PC-3 (cell line): ENCODE data around the gene TMEM82. TPM values are rescaled to one million over a fixed set of nuclear protein-coding genes. Genes with fewer than 3 reads are reported as not detected.

Source experiments
- ATAC-seq: fragments of 200-7000 bp; cut with Tn5 transposase; 2 replicates; pipeline ENCODE4 v1.9.1; 2020; ENCODE audit warnings: mild to moderate bottlenecking, moderate library complexity
- BruUV-seq: library from RNA; stranded (reverse); fragments of 400-500 nt; replicated peaks from 2 replicates; lab custom pipeline; 2021; lab: Mats Ljungman, UMichigan
- CTCF ChIA-PET: fragments of 300-600 bp; sonication (Branson Sonifier 250); formaldehyde crosslinking; loops from one replicate; lab custom pipeline; 2022; ENCODE audit warnings: antibody characterized with exemption; lab: Charles Lee
- POLR2A ChIA-PET: fragments of 300-600 bp; sonication (Branson Sonifier 250); formaldehyde crosslinking; loops from one replicate; lab custom pipeline; 2022; ENCODE audit warnings: antibody characterized with exemption; ENCODE audit not compliant: unreplicated experiment; lab: Charles Lee
- DNase-seq: peaks from one replicate; pipeline ENCODE4 v3.0.0-alpha.2; 2015
- H2AFZ ChIP-seq: fragments of 300-600 bp; sonication (generic); 2 replicates; pipeline ENCODE4 v1.6.0; 2016; ENCODE audit warnings: antibody characterized with exemption, low read length
- H3F3A ChIP-seq: fragments of 300-600 bp; sonication (generic); one replicate; pipeline ENCODE4 v1.6.0; 2017; ENCODE audit warnings: antibody characterized with exemption, low read length, control low read depth, mild to moderate bottlenecking; ENCODE audit not compliant: unreplicated experiment
- H3K27ac ChIP-seq: fragments of 300-600 bp; sonication (generic); 2 replicates; pipeline ENCODE4 v1.5.1; 2016; ENCODE audit warnings: mild to moderate bottlenecking, low read length
- H3K27me3 ChIP-seq: fragments of 300-600 bp; sonication (generic); 2 replicates; pipeline ENCODE4 v1.6.1; 2016; ENCODE audit warnings: low read length, mixed read lengths
- H3K36me3 ChIP-seq: fragments of 300-600 bp; sonication (generic); 2 replicates; pipeline ENCODE4 v1.6.1; 2016; ENCODE audit warnings: low read depth, mixed run types, low read length, mixed read lengths
- H3K4me1 ChIP-seq: fragments of 300-600 bp; sonication (generic); 2 replicates; pipeline ENCODE4 v1.5.1; 2016; ENCODE audit warnings: low read length; ENCODE audit not compliant: insufficient read depth
- H3K4me2 ChIP-seq: fragments of 300-600 bp; sonication (generic); 2 replicates; pipeline ENCODE4 v1.6.0; 2016; ENCODE audit warnings: low read length
- H3K4me3 ChIP-seq: fragments of 300-600 bp; sonication (generic); 2 replicates; pipeline ENCODE4 v1.5.1; 2016; ENCODE audit warnings: mild to moderate bottlenecking, low read length, mixed read lengths
- H3K79me2 ChIP-seq: fragments of 300-600 bp; sonication (generic); 2 replicates; pipeline ENCODE4 v1.6.1; 2017; ENCODE audit warnings: low read length, mixed read lengths
- H3K9ac ChIP-seq: fragments of 300-600 bp; sonication (generic); 2 replicates; pipeline ENCODE4 v1.6.0; 2016; ENCODE audit warnings: mild to moderate bottlenecking, low read length
- H3K9me2 ChIP-seq: fragments of 300-600 bp; sonication (generic); replicated peaks from 2 replicates; pipeline ENCODE4 v1.6.1; 2016; ENCODE audit warnings: mixed run types, low read length, mixed read lengths
- H3K9me3 ChIP-seq: fragments of 300-600 bp; sonication (generic); 2 replicates; pipeline ENCODE4 v1.6.1; 2016; ENCODE audit warnings: low read length, mixed read lengths
- H4K20me1 ChIP-seq: fragments of 300-600 bp; sonication (generic); 2 replicates; pipeline ENCODE4 v1.6.1; 2016; ENCODE audit warnings: low read length, mixed read lengths
- EZH2 ChIP-seq: fragments of 300-600 bp; sonication (generic); IDR thresholded peaks from one replicate; pipeline ENCODE4 v1.6.1; 2017; ENCODE audit warnings: antibody characterized with exemption, mild to moderate bottlenecking, low read length; ENCODE audit not compliant: unreplicated experiment
- EZH2phosphoT487 ChIP-seq: fragments of 300-600 bp; sonication (generic); IDR thresholded peaks from 2 replicates; pipeline ENCODE4 v1.6.1; 2018; ENCODE audit warnings: mild to moderate bottlenecking, antibody characterized with exemption, low read length, borderline replicate concordance
- intact Hi-C: fragments of 100-400 bp; cut with micrococcal nuclease; formaldehyde crosslinking; loops from 2 replicates; pipeline ENCODE4 v1.9.0; 2023
- total RNA-seq: library from RNA; depleted of rRNA; stranded (reverse); fragments of >200 nt; gene quantifications from 2 replicates; pipeline ENCODE4 v1.2.3, GENCODE V29; 2014
- TF ChIP-seq, protein P1 (sequence below): fragments of 300-600 bp; sonication (generic); conservative IDR thresholded peaks from 2 replicates; pipeline ENCODE4 v1.5.1; 2017; ENCODE audit warnings: antibody characterized with exemption, low read depth, mild to moderate bottlenecking, low read length

TMEM82 gene
- total RNA-seq, 1 experiment from 2014 or later = not detected

DNA sequence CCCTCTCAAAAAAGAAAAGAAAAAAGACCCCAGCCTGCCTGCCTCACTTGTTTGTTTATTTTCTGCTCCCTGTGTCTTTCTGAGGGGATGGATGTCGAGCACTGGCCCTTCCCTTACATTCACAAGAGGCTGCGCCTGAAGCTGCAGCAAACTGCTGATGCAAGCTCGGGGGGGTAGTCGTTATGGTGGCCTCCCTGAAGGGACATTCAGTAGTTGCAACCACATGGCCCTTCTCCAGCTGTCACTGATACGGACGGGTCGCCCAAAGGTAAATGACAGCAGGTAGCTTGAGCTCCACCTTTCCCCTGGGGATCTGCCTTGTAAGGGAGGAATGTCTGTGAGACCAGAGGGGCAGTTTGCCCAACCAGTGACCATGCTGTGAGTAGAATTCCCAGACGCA, 40.5 kb upstream of the TMEM82 start:
- Histone ChIP-seq H3K79me2 (peaks cover 12% of the 10 kb centered on the region; the same call in 1 of the 2 replicates), H3K4me1 (no peaks in the 10 kb centered on the region), H2AFZ (no peak overlapping the region), H3K4me2 (no peak overlapping the region), H3K4me3 (no peak overlapping the region), H3K9me2 (no peaks in the 10 kb centered on the region), H3K9me3 (no peaks in the 10 kb centered on the region), H3F3A (no peaks in the 10 kb centered on the region), H3K9ac (no peak overlapping the region), H3K27me3 (no peaks in the 10 kb centered on the region), H3K27ac (no peak overlapping the region), H3K36me3 (no peaks in the 10 kb centered on the region), H4K20me1 (no peaks in the 10 kb centered on the region)
- BruUV-seq = no TSS peak
- intact Hi-C loops = no loop called here
- ChIA-PET CTCF (no interaction called here), POLR2A (no interaction called here)
- ATAC-seq (no peak), DNase-seq (no peak)
- TF ChIP-seq, protein P1, sequence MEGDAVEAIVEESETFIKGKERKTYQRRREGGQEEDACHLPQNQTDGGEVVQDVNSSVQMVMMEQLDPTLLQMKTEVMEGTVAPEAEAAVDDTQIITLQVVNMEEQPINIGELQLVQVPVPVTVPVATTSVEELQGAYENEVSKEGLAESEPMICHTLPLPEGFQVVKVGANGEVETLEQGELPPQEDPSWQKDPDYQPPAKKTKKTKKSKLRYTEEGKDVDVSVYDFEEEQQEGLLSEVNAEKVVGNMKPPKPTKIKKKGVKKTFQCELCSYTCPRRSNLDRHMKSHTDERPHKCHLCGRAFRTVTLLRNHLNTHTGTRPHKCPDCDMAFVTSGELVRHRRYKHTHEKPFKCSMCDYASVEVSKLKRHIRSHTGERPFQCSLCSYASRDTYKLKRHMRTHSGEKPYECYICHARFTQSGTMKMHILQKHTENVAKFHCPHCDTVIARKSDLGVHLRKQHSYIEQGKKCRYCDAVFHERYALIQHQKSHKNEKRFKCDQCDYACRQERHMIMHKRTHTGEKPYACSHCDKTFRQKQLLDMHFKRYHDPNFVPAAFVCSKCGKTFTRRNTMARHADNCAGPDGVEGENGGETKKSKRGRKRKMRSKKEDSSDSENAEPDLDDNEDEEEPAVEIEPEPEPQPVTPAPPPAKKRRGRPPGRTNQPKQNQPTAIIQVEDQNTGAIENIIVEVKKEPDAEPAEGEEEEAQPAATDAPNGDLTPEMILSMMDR = no peak
- TF ChIP-seq EZH2 (no peak), EZH2phosphoT487 (no peak)

- H3K9me3 ChIP-seq = no peaks in the 10 kb centered on the region
- POLR2A ChIA-PET = no interaction called here
- TF ChIP-seq EZH2phosphoT487 (no peak), EZH2 (no peak)
- TF ChIP-seq, protein P1 = peak; percentile 42; the same call in 1 of the 2 replicates
- intact Hi-C loops = no loop called here
- no peaks in the 10 kb centered on the region for H3F3A ChIP-seq
- BruUV-seq = no TSS peak
- H3K9ac ChIP-seq = no peak overlapping the region
- ATAC-seq (peak; percentile 42), DNase-seq (no peak)
- no peaks in the 10 kb centered on the region for H3K4me1 ChIP-seq
- no peak overlapping the region for H3K27ac ChIP-seq
- no peak overlapping the region for H2AFZ ChIP-seq
- H3K36me3 ChIP-seq = no peaks in the 10 kb centered on the region
- CTCF ChIA-PET = no interaction called here
- H3K4me2 ChIP-seq = no peak overlapping the region
- peaks cover 18% of the 10 kb centered on the region for H3K79me2 ChIP-seq
- H3K27me3 ChIP-seq = no peaks in the 10 kb centered on the region
- no peaks in the 10 kb centered on the region for H4K20me1 ChIP-seq
- no peaks in the 10 kb centered on the region for H3K9me2 ChIP-seq
- H3K4me3 ChIP-seq = no peak overlapping the region
Measured at GRCh38 chr1:15702722-15703550, 39.4 kb upstream of the TMEM82 start.

- Histone ChIP-seq H3F3A (no peaks in the 10 kb centered on the region), H3K36me3 (no peaks in the 10 kb centered on the region), H3K9me3 (no peaks in the 10 kb centered on the region), H3K9ac (no peak overlapping the region), H2AFZ (no peak overlapping the region), H4K20me1 (no peaks in the 10 kb centered on the region), H3K4me3 (no peak overlapping the region), H3K27ac (no peak overlapping the region), H3K4me1 (no peaks in the 10 kb centered on the region; the same call in 1 of the 2 replicates), H3K27me3 (no peaks in the 10 kb centered on the region), H3K9me2 (no peaks in the 10 kb centered on the region), H3K79me2 (peaks cover 18% of the 10 kb centered on the region), H3K4me2 (no peak overlapping the region)
- POLR2A ChIA-PET = interaction anchor here (0.6 kb wide), 1 partner anchor 38 kb away, joined by 3 read pairs; no protein-coding TSS in a partner anchor
- CTCF ChIA-PET = no interaction called here
- TF ChIP-seq EZH2 (no peak), EZH2phosphoT487 (no peak)
- TF ChIP-seq, protein P1 = no peak
- DNase-seq (no peak), ATAC-seq (no peak; the same call in 1 of the 2 replicates)
- intact Hi-C loops = no loop called here
- no TSS peak for BruUV-seq
Measured at GRCh38 chr1:15703562-15703961, 38.7 kb upstream of the TMEM82 start.
